DMS153 (cell line): ENCODE data around the gene RNF123.

Experiments used
- DNase-seq: peaks from one replicate; lab custom pipeline; 2025; lab: John Stamatoyannopoulos, UW

The RNF123 gene

GRCh38 chr3:49750056-49750455 is 60.7 kb downstream of the RNF123 start:
- no peak for DNase-seq

GRCh38 chr3:49751501-49751900 is 62.1 kb downstream of the RNF123 start:
- DNase-seq = no peak

GRCh38 chr3:49754536-49754935 is 65.2 kb downstream of the RNF123 start:
- no peak for DNase-seq

- no peak for DNase-seq
These were observed 66.7 kb downstream of the RNF123 start for GRCh38 chr3:49756036-49756435.

- DNase-seq = no peak
These were observed 67.8 kb downstream of the RNF123 start for GRCh38 chr3:49757197-49757596.

- no peak for DNase-seq
These were observed 69.9 kb downstream of the RNF123 start for GRCh38 chr3:49759226-49759625.

GRCh38 chr3:49761661-49762060 is 72.3 kb downstream of the RNF123 start:
- DNase-seq = no peak

GRCh38 chr3:49763981-49764380 is 74.6 kb downstream of the RNF123 start:
- no peak for DNase-seq

GRCh38 chr3:49769286-49769915 is 80.0 kb downstream of the RNF123 start:
- no peak for DNase-seq

- DNase-seq = no peak
These were observed 80.6 kb downstream of the RNF123 start for GRCh38 chr3:49769926-49770325.
